Astrocyte of the cerebellum (primary cell): ENCODE results near the gene CENPP.

Experiments
- DNase-seq: peaks from one replicate; pipeline ENCODE4 v3.0.0-alpha.2; 2011; ENCODE audit warnings: low read depth
- H3K4me3 ChIP-seq: 2 replicates; pipeline ENCODE4 v1.5.1; 2011; ENCODE audit warnings: mild to moderate bottlenecking, low read depth, low read length, moderate library complexity
- CTCF ChIP-seq: IDR thresholded peaks from 2 replicates; pipeline ENCODE4 v1.5.1; 2012; ENCODE audit warnings: low read length, low read depth, moderate library complexity, mild to moderate bottlenecking; ENCODE audit errors: missing control alignments
- in situ Hi-C: cut with HindIII; loops from 2 replicates; pipeline ENCODE4 v1.10.0; 2017; ENCODE audit warnings: low sequenced_read_pairs

CENPP gene

GRCh38 chr9:92527832-92528521 is 202.2 kb downstream of the CENPP start:
- in situ Hi-C loops = loop anchor here (5.0 kb wide), 1 partner anchor 39 kb away; no protein-coding TSS in a partner anchor
- no peak overlapping the region for H3K4me3 ChIP-seq
- DNase-seq = no peak
- TF ChIP-seq CTCF = no peak

GRCh38 chr9:92528522-92528849 is 202.7 kb downstream of the CENPP start:
- no peak for DNase-seq
- no peak overlapping the region for H3K4me3 ChIP-seq
- in situ Hi-C loops = loop anchor here (5.0 kb wide), 1 partner anchor 39 kb away; no protein-coding TSS in a partner anchor
- no peak for TF ChIP-seq CTCF

- no peak for TF ChIP-seq CTCF
- H3K4me3 ChIP-seq = no peak overlapping the region
- DNase-seq = no peak
- in situ Hi-C loops = loop anchor here (5.0 kb wide), 1 partner anchor 38 kb away; no protein-coding TSS in a partner anchor
Observed at GRCh38 chr9:92529124-92529523, 203.4 kb downstream of the CENPP start.

- no peak for DNase-seq
- in situ Hi-C loops = no loop called here
- no peak overlapping the region for H3K4me3 ChIP-seq
- TF ChIP-seq CTCF = no peak
Observed at GRCh38 chr9:92530893-92531292, 205.1 kb downstream of the CENPP start.

GRCh38 chr9:92534204-92534603 is 208.5 kb downstream of the CENPP start:
- in situ Hi-C loops = no loop called here
- no peak for DNase-seq
- no peak overlapping the region for H3K4me3 ChIP-seq
- no peak for TF ChIP-seq CTCF

GRCh38 chr9:92534674-92535073 is 208.9 kb downstream of the CENPP start:
- in situ Hi-C loops = no loop called here
- no peak for TF ChIP-seq CTCF
- H3K4me3 ChIP-seq = no peak overlapping the region
- no peak for DNase-seq
